ENCODE measurements around the gene AGAP1.

The AGAP1 gene

DNA sequence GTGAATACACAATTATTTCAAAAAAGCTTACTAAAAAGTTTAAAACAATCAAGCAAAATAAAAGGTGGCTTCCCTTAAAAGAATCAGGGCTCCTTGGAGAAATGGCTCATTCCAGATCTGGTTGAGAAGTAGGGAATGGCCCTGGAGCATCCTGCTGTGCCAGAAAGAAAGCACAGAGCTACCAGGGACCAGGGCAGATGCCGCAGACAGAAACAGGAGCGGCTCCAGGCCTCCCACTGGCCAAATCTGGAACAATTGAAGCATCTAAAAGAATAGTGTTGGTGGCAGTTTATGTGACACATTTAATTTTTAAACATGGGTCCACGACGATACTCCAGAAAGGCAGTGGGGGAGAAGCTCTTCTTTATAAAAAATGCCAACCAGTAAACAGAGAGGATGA is 598.9 kb downstream of the AGAP1 start:
- DNase-seq = no peak

DNA sequence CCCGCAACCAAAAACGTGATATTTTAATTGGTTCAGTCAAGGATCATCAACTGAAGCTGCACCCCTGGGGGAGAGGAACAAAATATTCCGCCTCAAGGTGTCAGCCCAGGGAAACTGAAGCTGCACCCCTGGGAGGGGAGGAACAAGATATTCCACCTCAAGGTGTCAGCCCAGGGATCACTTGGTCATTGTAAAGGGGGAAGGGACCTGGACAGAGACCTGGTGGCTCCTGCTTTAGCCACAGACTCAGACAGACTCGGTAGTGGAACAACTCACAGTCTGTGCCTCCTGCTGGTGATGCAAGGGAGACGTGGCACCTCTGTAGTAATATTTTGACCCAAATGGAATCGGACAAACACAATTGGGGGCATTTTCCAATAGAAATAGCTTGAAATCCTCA is 599.3 kb downstream of the AGAP1 start:
- DNase-seq = no peak

DNA sequence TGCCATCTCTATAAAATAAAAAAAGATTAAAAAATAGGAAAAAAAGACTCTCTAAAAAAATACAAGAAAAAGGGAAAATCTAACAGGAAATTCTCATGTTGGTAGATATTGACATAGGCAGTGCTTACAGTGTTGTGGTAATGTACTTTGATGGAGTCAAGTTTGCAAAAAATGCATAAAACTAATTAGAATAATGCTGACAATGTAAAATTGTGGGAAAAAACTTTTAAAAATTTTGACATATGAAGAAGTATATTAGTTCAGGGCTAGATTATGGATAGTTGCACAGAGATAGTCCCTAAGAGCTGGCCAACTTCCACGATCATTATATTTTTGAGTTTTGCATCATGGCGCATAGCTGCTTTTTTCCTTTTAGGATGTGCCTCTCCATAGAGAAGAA is 601.7 kb downstream of the AGAP1 start:
- no peak for DNase-seq

DNA sequence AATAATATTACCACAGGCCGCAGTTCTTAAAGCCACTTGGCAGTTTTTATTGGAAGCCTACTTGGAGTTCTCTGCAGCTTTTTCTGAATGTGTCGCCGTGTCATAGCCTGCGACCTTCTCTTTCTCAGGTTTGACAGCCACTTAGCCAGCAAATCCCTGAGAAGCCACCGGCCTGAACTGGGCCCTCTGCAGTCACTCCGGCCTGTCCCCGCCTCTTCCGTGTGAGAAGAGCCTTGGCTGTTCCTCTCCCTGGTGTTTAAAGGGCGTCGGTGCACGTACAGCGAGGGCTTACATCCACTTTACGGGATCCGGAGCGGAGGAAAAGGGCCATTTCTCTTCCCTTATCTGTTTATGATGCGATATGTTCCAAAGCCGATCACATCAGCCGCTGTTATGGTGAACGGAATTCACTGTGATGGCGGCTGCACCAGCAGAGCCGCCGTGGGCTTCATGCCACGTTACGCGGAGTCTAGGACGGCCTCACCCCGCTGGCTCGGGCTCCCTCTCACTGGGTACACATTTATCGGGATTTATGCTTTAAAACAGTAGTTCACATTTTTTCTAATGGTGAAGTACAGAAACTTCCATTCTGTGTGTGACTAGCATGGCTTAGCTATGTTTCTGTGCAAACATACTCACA is 607.6 kb downstream of the AGAP1 start:
- no peak for DNase-seq

DNA sequence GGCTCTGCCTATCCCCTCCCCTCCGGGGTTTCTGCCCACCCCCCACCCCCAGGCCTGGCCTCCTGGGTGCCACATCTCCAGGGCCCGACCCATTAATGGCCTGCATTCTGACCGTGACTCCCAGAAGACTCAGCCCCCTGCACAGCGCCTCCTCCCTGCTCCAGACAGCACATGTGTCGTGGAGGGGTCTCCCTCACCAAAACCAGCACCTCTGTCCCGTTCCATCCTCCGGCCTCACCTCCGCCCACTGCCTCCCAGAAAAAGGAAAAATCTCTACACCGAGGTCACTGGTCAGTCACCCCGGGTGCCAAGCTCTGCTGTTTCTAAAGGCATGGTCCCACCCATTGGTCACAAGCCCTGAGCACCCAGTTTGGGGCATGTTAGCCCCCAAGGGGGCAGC is 609.1 kb downstream of the AGAP1 start:
- DNase-seq = no peak

DNA sequence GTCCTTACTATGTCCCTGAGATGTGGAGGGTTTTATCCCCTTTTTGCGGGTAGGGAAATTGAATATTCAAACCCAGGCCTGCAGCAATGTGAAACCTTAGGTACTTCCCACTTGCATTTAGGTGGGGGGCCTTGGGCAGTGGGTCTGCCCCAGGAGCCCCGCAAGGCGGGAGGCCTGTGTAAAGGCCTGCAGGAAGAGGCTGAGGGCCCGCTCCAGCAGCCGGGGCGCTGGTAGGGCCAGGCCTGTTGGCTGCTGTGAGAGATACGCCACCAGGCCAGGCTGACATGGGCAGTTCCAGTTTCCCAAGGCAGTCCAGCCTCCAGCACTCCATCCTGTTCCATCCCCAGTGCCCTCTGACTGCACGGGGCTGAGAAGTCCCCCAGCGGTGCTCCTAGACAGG is 610.1 kb downstream of the AGAP1 start:
- no peak for DNase-seq

DNA sequence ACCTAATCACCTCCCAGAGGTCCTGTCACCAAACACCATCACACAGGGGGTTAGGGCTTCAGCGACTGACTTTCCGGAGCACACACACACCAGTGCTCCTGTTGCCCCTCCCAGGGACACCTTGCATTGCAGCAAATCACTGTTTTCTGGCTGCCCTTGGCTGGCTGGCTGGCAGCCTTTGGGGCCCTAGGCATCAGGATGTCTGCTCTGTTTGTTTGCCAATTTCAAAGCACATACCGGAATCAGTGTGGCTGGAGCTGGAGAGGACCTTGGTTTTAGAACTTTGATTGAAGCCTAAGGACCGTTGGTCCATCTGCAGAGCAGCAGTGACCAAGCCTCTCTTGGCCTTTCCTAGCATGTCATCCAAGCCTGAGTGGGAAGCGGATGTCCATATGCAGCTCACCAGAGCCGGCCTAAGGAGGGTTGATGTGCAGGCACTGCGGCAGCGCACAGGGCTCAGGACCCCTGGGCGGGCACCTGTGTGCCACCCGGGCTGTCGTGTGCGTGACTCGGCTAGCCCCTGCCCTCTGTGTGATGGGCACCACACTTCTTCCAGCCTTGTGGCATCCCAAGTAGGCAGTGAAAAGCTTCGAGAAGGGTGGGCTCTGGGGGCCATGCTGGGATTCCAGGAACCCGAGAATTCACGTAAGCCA is 612.2 kb downstream of the AGAP1 start:
- no peak for DNase-seq

DNA sequence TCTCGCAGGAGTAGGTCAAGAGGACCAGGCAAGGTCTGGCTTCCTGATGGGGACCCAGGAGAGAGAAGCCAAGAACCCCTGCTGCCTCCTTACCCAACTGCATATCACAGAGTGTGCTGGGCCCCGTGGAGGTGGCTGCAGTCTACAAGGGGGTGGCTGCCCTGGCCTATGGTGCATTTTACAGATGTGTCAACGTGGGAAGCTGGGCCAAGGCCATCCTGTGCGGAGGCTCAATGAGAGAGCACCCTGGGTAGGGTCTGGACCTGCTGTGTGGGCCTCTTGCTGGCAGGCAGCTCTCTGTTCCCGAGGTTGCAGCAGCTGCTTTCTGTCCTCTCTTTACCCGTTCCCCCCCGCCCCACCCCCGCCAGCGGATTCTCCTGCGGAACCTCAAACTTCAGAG is 612.9 kb downstream of the AGAP1 start:
- no peak for DNase-seq

DNA sequence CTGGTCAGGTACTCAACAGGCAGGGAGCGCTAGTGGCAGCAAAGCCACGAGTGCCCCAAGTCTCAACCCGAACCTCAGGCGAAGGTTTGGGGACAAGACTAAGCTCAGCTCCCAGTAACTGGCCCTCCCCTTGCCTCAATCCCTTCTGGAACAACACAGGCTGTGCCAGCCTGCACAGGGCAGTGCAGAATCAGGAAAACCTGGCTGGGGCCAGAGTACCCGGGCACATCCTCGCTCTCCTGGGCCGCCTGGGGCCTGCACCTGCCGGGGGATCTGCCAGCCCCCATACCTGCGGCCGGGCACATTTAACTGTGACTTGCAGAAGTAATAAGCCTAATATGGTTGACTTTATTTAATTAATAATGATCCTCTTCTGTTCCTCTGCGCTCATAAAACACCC is 613.7 kb downstream of the AGAP1 start:
- DNase-seq = no peak

DNA sequence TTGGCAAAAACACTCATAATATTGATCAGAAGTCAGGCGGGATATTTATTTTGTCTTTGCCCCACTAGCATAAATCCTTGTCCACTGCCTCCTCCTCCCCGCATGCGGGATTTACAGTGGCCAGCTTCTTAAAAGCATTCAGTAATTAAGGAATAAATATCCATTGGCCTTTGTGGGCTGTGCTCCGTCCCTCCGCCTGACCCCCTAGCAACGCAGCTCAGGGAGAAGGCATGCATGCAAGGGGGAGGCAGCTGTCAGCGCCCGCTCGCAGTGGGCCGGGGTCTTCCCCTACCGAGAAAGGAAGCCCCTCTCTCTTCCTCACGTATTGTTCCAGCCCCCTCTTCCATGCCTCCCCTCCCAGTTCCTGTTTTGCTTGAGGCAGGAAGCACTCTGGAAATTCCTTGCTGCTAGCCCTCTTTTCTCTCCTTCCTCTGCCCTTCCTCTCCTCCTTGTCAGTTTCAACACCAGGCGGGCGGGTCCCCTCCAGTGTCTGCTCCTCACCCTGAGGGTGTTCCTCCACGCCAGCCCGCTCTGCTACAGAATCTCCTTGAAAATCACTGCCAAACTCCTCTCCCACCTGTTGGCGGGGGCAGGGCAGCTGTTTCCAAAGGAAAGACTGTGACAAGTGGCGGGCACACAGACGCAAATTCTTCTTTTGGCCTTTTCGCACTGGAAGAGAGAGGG is 614.2 kb downstream of the AGAP1 start:
- no peak for DNase-seq

DNA sequence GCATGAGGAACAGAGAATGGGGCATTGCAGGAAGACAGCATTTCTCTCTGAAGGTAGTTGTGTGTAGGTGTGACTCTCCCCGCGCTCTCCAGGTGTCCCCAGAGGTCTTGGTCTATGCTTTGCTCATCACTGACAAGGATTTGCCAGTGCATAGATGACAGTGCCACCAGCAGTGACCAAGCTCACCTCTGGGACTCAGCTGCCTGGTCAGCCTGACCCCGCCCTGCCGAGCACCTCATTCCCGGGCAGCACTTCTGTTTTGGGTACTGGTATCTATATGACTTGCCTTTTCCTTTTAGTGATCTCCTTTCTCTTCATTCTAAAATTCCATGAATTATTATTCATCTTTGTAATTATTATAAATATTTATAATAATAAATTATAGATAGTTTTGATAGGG is 615.2 kb downstream of the AGAP1 start:
- DNase-seq = no peak

DNA sequence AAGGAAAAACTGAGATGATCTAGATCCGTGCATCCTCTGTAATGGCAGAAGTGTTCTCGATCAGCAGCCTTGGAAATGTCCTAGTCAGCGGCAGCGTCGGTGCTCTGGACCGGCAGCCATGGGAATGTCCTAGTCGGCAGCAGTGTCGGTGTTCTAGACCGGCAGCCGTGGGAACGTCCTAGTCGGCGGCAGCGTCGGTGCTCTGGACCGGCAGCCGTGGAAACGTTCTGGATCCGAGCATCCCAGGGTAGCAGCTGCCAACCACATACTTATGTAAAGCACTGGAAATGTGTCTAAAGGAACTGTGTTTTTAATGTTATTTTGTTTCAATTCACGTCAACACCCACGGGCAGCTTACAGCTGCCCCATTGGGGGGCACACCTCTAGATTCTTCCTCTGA is 615.6 kb downstream of the AGAP1 start:
- no peak for DNase-seq

DNA sequence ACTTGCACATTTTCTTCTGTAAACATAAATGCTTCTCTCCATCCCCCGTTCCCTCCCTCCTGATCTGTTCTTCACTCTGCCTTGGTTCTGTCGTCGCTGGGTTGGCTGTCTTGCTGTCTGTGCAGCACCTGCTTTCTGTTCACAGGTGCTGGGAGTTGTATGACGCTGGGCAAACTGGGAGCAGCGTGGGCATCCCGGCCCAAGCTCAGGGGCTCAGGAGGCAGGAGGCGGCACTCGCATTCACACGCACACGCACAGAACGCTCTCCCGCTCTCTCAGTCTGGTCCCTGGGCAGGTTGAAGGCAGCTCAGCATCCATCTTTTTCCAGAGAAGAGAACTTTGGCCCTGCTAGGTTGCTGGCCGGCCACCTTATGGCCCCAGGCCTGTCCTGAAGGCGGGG is 618.6 kb downstream of the AGAP1 start:
- DNase-seq = no peak

DNA sequence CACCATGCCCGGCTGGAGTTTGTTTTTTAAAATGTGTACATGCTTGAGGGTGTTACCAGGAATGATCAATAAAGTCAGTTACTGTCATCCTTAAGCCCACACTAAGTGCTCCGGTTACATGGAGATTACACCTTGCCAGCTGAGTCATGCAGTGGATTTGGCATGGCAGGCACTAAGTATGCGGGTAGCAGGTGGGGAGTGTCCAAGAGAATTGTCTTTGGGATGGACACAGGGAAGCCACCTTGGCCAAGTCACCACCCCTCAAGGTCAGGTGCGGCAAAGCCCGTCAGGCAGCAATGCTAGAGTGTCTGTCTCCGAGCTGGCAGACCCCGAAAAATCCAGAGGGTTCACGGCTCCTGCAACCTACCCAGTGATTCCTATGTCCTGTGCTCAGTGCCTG is 619.6 kb downstream of the AGAP1 start:
- DNase-seq = no peak

DNA sequence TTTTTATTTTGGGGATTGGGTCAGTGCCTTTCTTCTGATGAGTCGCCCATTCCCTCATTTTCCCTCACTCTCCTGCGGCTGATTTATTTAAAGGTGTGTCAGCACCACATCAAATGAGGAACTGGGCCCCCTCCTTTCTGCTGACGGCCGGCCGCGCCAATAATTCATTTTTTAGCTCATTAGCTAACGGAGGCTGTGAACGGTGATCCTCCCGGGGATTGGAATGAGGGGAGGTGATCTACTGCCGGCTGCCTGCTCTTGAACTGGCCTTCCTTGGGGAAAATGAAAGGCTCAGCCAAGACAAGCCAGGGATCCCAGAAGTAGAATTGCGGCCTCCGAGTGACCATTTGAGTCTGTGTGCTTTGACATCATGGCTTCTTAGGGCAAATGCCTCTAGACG is 620.1 kb downstream of the AGAP1 start:
- no peak for DNase-seq

DNA sequence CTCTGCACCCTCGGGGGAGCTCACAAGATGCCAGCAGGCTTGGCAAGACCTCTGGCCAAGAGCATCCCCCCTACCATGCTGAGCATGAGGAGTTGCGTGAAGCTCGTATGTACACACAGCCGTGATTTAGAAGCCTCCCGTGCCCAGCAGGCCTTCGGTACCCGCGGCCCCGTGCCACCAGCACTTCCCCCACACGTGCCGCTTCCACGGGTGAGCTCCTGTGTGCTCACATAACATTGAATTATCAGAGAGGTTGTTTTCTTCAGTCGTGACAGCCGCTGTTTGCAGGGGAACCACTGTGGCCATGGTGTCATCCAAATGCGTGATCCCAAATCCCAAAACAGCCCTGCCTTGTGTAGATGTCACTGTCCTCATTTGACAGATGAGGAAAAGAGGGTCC is 621.1 kb downstream of the AGAP1 start:
- DNase-seq = no peak

DNA sequence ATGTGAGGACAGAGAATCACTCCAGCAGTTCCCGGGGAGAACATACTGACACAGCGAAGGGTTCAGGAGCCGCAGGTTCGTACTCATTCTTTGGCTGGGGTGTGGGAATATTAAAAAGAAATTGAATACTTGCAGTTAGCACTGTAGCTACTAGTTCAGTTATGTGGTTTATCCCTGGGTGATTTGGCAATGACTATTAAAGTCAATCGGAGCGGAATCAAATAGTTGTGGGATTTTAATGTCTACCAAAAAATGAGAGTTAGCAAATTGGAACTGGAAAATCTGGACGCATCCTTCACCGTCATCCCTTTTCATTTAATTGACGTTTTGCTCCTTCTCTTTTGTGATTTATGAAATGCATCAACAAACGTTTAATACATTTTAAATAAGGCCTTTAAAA is 623.6 kb downstream of the AGAP1 start:
- no peak for DNase-seq

DNA sequence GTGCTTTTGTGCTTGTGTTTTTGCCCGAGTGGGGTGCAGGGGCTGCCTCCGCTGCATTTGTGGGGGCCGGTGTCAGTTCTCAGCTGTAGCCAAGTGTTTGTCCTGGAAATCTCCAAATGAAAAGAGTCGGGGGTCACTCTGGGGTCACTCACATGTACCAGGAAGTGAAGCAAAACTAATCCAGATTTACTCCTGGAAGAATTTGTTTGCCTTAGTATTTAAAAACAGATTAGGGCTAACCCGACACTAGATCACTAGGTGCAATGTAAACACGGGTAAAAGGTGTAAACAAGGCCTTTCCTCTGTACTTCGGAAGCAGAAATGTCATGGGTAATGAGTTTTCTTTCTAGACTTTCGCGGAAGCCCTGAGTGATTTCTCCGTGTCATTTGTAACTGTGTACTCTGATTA is 624.0 kb downstream of the AGAP1 start:
- no peak for DNase-seq

DNA sequence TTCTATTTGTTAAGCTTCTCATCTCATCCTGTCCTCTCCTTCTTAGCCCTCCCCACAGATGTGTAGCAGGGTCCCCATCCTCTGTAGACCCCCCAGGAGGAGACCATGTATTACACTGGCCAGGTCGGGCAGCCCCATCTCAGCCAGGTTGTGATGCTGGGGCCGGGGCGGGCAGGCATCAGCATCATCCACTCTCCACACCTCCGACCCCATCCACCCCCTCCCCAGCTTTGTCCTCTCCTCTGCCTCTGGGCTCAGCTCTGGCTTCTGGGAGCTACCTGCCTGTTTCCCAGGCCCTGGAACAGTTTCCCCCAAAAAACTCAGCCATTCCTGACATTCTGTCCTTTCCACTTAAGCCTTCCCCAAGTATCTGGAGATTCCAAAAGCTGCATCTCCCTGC is 625.2 kb downstream of the AGAP1 start:
- DNase-seq = no peak

DNA sequence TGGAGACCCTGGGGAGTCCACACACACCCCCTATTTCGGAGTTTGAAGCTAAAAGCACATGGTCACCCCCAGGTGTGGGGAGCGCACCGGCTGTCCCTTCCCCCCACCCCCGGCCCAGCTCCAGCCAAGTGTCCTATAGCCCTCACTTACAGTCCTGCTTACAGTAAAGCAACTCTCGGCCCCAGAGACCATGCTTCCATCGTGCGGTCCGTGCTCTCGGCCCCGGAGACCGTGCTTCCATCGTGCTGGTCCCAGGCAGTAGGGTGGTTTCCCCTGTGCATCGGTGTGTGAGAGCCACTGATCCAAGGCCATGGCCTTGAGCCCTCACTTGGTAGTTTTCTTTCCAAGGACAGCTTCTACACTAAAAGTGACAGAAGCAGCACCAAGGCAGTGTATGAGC is 625.6 kb downstream of the AGAP1 start:
- no peak for DNase-seq

DNA sequence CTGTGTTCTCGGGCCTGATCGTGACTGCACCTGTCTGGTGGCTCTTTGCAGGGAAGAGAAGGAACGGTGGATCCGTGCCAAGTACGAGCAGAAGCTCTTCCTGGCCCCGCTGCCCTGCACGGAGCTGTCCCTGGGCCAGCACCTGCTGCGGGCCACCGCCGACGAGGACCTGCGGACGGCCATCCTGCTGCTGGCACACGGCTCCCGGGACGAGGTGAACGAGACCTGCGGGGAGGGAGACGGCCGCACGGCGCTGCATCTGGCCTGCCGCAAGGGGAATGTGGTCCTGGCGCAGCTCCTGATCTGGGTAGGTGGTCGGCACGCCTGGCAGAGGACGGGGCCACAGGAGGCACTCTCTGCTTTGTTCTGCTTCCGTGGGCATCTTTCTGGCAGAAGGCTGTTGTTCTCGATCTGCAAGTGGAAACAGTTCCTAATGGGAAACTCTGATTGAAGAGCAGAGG is 626.3 kb downstream of the AGAP1 start:
- no peak for DNase-seq

DNA sequence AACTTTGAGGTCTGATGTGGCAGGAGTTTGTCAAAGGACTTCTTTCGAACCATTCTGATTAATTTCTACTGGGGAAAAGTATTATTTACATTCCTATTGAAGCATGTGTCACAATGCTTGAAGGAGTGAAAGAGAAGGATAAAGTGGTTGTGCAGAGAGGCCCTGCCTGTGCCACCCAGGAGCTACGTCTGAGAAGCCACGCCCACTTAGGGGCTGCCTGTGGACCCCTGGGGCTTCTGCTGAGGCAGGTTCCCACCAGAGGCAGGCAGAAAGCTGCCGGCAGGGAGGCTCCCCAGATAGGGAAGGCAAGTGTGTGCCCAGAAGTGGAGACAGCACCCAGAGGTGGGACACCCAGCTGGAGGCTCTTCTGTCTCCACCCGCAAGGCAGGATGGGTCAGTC is 627.0 kb downstream of the AGAP1 start:
- DNase-seq = no peak

DNA sequence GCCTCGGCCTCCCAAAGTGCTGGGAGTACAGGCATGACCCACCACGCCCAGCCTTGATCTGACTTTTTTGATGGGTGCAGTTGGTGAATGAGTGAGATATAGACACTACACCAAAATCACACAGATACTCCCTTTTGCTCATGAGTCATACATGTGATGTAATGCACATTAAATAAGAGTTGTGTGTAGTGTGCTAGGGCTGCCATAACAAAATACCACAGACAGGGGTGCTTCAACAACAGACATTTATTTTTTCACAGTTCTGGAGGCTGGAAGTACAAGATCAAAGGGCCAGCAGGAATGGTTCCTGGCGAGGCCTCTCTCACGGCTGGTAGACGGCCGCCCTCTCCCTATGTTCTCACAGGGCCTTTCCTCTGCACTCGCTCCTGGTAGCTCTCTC is 627.7 kb downstream of the AGAP1 start:
- no peak for DNase-seq

DNA sequence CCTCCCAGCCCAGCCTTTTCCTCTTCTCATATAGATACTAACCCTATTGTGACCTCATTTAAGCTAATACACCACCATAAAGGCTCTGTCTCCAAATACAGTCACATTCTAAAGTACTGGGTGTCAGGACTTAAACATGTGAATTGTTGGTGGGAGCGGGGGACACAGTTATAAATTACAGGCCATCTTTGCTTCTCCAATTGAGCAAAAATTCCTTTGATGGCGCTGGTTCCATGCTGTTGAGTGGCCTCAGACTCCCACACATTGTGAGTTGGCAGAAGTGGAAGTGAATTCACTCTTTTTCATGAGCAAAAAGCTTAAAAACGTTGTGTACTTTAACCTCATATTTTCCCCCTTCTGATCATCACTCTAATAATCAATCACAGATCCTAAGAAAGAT is 628.4 kb downstream of the AGAP1 start:
- DNase-seq = no peak

DNA sequence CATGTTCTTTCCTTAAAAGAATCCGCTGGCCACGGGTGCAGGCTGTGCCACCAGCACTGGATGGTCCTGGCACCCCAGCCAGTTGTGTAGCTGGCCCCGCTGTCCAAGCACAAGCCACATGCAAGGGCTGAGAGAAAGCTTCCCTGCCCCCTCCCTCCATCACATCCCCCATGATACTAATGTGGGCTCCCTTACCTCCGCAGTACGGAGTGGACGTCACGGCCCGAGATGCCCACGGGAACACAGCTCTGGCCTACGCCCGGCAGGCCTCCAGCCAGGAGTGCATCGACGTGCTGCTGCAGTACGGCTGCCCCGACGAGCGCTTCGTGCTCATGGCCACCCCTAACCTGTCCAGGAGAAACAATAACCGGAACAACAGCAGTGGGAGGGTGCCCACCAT is 629.9 kb downstream of the AGAP1 start:
- no peak for DNase-seq

Data from activated CD4-positive, alpha-beta T cell treated with anti-CD3 and anti-CD28 coated beads, Interleukin-10, Interleukin-2, amounts not matched to agents 100 ng/mL and 50 ng/mL, durations not matched to agents 16 hours and 8 hours (primary cell).